ENCODE data around the gene PNPLA3.

The PNPLA3 gene

GRCh38 chr22:43951391-43951790 is 27.8 kb downstream of the PNPLA3 start:
- no peak overlapping the region for H3K4me2 ChIP-seq
- H3K36me3 ChIP-seq (ENCODE audit: insufficient read depth) = no peaks in the 10 kb centered on the region
- no peak overlapping the region for H2AFZ ChIP-seq (ENCODE audit: low read depth)
- H3K9ac ChIP-seq = no peak overlapping the region
- no peak for TF ChIP-seq CTCF (conservative IDR thresholded peaks at IDR 0.05; ENCODE audit: low read depth, low read length)
- peaks cover 2% of the 10 kb centered on the region; the same call in 1 of the 2 replicates for H3K79me2 ChIP-seq (ENCODE audit: insufficient read depth, low read depth)
- peaks cover 9% of the 10 kb centered on the region for H3K4me1 ChIP-seq (ENCODE audit: low read depth, poor library complexity, severe bottlenecking)
- no peaks in the 10 kb centered on the region for H4K20me1 ChIP-seq (ENCODE audit: insufficient read depth)
- H3K27me3 ChIP-seq (ENCODE audit: insufficient read depth, low read depth) = no peaks in the 10 kb centered on the region; the same call in 1 of the 2 replicates
- H3K27ac ChIP-seq = no peak overlapping the region
- H3K4me3 ChIP-seq (IDR thresholded peaks at IDR 0.05; ENCODE audit: insufficient read depth, low read depth, low read length) = no peak overlapping the region

GRCh38 chr22:43951966-43952365 is 28.4 kb downstream of the PNPLA3 start:
- H3K36me3 ChIP-seq (ENCODE audit: insufficient read depth) = no peaks in the 10 kb centered on the region
- H4K20me1 ChIP-seq (ENCODE audit: insufficient read depth) = no peaks in the 10 kb centered on the region
- H2AFZ ChIP-seq (ENCODE audit: low read depth) = no peak overlapping the region
- TF ChIP-seq CTCF (conservative IDR thresholded peaks at IDR 0.05; ENCODE audit: low read depth, low read length) = no peak
- no peak overlapping the region for H3K9ac ChIP-seq
- no peak overlapping the region for H3K4me3 ChIP-seq (IDR thresholded peaks at IDR 0.05; ENCODE audit: insufficient read depth, low read depth, low read length)
- H3K27ac ChIP-seq = no peak overlapping the region
- H3K4me2 ChIP-seq = no peak overlapping the region
- no peaks in the 10 kb centered on the region; the same call in 1 of the 2 replicates for H3K27me3 ChIP-seq (ENCODE audit: insufficient read depth, low read depth)
- H3K4me1 ChIP-seq (ENCODE audit: low read depth, poor library complexity, severe bottlenecking) = peaks cover 9% of the 10 kb centered on the region
- H3K79me2 ChIP-seq (ENCODE audit: insufficient read depth, low read depth) = peaks cover 7% of the 10 kb centered on the region; the same call in 1 of the 2 replicates

DNA sequence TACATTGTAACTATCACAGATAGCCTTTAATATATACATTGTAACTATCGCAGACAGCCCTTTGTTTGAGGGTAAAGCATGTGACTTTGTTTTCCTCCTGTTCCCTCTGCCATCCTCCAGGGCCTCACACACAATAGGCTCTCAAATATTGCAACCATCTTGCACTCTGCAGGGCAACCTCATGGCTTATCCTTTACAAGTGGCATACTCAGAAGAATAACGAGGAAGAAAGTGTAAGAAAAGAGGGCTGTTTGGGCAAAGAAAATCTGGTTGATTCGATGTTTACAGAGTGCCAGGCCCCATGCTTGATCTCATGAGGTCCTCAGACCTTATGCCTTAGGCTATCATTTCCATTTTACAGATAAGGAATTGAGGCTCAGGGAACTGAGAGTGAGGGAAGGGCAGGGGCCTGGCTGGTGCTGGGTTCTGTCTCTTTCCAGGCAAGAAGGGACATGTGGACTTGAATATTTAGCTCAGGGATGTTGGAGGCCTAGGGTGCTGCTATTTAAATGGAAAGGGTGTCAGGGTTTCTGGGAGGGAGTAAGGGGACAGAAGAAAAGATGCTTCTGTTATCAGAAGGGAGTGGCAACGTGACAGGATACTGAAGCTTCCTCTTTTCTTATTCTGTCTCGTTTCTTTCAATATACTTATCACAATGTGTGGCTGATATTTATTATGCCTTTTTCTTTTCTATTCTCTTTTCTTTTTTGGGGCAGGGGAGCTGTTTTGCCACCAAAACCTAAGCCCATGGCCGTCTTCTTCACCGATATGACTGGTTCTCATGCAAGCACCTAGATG is 30.6 kb downstream of the PNPLA3 start:
- peaks cover 9% of the 10 kb centered on the region for H3K4me1 ChIP-seq (ENCODE audit: low read depth, poor library complexity, severe bottlenecking)
- H3K27ac ChIP-seq = no peak overlapping the region
- peak overlapping the region; percentile 64 for H3K4me2 ChIP-seq
- no peaks in the 10 kb centered on the region; the same call in 1 of the 2 replicates for H3K27me3 ChIP-seq (ENCODE audit: insufficient read depth, low read depth)
- H3K4me3 ChIP-seq (IDR thresholded peaks at IDR 0.05; ENCODE audit: insufficient read depth, low read depth, low read length) = no peak overlapping the region
- no peaks in the 10 kb centered on the region for H4K20me1 ChIP-seq (ENCODE audit: insufficient read depth)
- H2AFZ ChIP-seq (ENCODE audit: low read depth) = peak overlapping the region; percentile 82; the same call in 1 of the 2 replicates
- H3K9ac ChIP-seq = peak overlapping the region; percentile 66; the same call in 1 of the 2 replicates
- peaks cover 12% of the 10 kb centered on the region; the same call in 1 of the 2 replicates for H3K79me2 ChIP-seq (ENCODE audit: insufficient read depth, low read depth)
- no peak for TF ChIP-seq CTCF (conservative IDR thresholded peaks at IDR 0.05; ENCODE audit: low read depth, low read length)
- no peaks in the 10 kb centered on the region for H3K36me3 ChIP-seq (ENCODE audit: insufficient read depth)

- H3K4me3 ChIP-seq (IDR thresholded peaks at IDR 0.05; ENCODE audit: insufficient read depth, low read depth, low read length) = no peak within 1 kb of the TSS
- H2AFZ ChIP-seq (ENCODE audit: low read depth) = peak within 1 kb of the TSS; percentile 82
- peaks cover 9% of the 10 kb centered on the region for H3K4me1 ChIP-seq (ENCODE audit: low read depth, poor library complexity, severe bottlenecking)
- no peaks in the 10 kb centered on the region for H3K27me3 ChIP-seq (ENCODE audit: insufficient read depth, low read depth)
- no peaks in the 10 kb centered on the region for H3K36me3 ChIP-seq (ENCODE audit: insufficient read depth)
- TF ChIP-seq CTCF (conservative IDR thresholded peaks at IDR 0.05; ENCODE audit: low read depth, low read length) = no peak
- H4K20me1 ChIP-seq (ENCODE audit: insufficient read depth) = no peaks in the 10 kb centered on the region
- H3K79me2 ChIP-seq (ENCODE audit: insufficient read depth, low read depth) = peaks cover 18% of the 10 kb centered on the region; the same call in 1 of the 2 replicates
- H3K4me2 ChIP-seq = peak within 1 kb of the TSS; percentile 64
- H3K27ac ChIP-seq = peak within 1 kb of the TSS; percentile 60; the same call in 1 of the 2 replicates
- H3K9ac ChIP-seq = peak within 1 kb of the TSS; percentile 66; the same call in 1 of the 2 replicates
Measured at GRCh38 chr22:43955040-43955882, 31.7 kb downstream of the PNPLA3 start, which contains the start of gene SAMM50. TSS of gene SAMM50 (plus strand) at chr22:43955442. CDS start at chr22:43955578, 136 bp downstream.
